ENCODE results near the gene IL17D.
"Not testable (repeated sequence)": the region's sequence is repeated elsewhere in the genome, so short reads cannot be mapped to it uniquely, and the experiment has no call there.

The IL17D gene

GRCh38 chr13:20678606-20679005 is 24.9 kb upstream of the IL17D start:
- not testable (repeated sequence) for H3K9me3 ChIP-seq (ENCODE audit: control insufficient read depth in 1 of 2, low read length in 2 of 2); H3K4me1 ChIP-seq (ENCODE audit: control insufficient read depth in 1 of 2, insufficient read depth in 2 of 2, low read length in 2 of 2); H3K4me3 ChIP-seq (ENCODE audit: low read depth in 1 of 2, low read length in 2 of 2); H3K27ac ChIP-seq (ENCODE audit: low read length); H3K27me3 ChIP-seq (ENCODE audit: low read depth, low read length)
- peaks cover 13 to 22% of the 10 kb centered on the region in 2 donors for H3K36me3 ChIP-seq (ENCODE audit: control insufficient read depth in 1 of 2, insufficient read depth in 2 of 2, low read length in 2 of 2)

GRCh38 chr13:20679879-20680278 is 23.6 kb upstream of the IL17D start:
- Histone ChIP-seq H3K36me3 (ENCODE audit: control insufficient read depth in 1 of 2, insufficient read depth in 2 of 2, low read length in 2 of 2) (peaks cover 13 to 14% of the 10 kb centered on the region in 2 donors), H3K27ac (ENCODE audit: low read length) (no peak overlapping the region), H3K4me3 (ENCODE audit: low read depth in 1 of 2, low read length in 2 of 2) (no peak overlapping the region), H3K27me3 (ENCODE audit: low read depth, low read length) (no peaks in the 10 kb centered on the region), H3K9me3 (ENCODE audit: control insufficient read depth in 1 of 2, low read length in 2 of 2) (no peaks in the 10 kb centered on the region), H3K4me1 (ENCODE audit: control insufficient read depth in 1 of 2, insufficient read depth in 2 of 2, low read length in 2 of 2) (no peaks in the 10 kb centered on the region)

GRCh38 chr13:20680416-20681080 is 23.0 kb upstream of the IL17D start:
- H3K4me3 ChIP-seq (ENCODE audit: low read depth in 1 of 2, low read length in 2 of 2), result no peak overlapping the region
- H3K4me1 ChIP-seq (ENCODE audit: control insufficient read depth in 1 of 2, insufficient read depth in 2 of 2, low read length in 2 of 2), result no peaks in the 10 kb centered on the region
- no peaks in the 10 kb centered on the region for H3K9me3 ChIP-seq (ENCODE audit: control insufficient read depth in 1 of 2, low read length in 2 of 2)
- no peak overlapping the region for H3K27ac ChIP-seq (ENCODE audit: low read length)
- peaks cover 7 to 13% of the 10 kb centered on the region in 2 donors for H3K36me3 ChIP-seq (ENCODE audit: control insufficient read depth in 1 of 2, insufficient read depth in 2 of 2, low read length in 2 of 2)
- H3K27me3 ChIP-seq (ENCODE audit: low read depth, low read length), result no peaks in the 10 kb centered on the region

GRCh38 chr13:20681481-20681880 is 22.0 kb upstream of the IL17D start:
- not testable (repeated sequence) for H3K27ac ChIP-seq (ENCODE audit: low read length); H3K4me1 ChIP-seq (ENCODE audit: control insufficient read depth in 1 of 2, insufficient read depth in 2 of 2, low read length in 2 of 2); H3K27me3 ChIP-seq (ENCODE audit: low read depth, low read length); H3K9me3 ChIP-seq (ENCODE audit: control insufficient read depth in 1 of 2, low read length in 2 of 2); H3K36me3 ChIP-seq (ENCODE audit: control insufficient read depth in 1 of 2, insufficient read depth in 2 of 2, low read length in 2 of 2); H3K4me3 ChIP-seq (ENCODE audit: low read depth in 1 of 2, low read length in 2 of 2)

- peaks cover 0 to 4% of the 10 kb centered on the region in 2 donors for H3K36me3 ChIP-seq (ENCODE audit: control insufficient read depth in 1 of 2, insufficient read depth in 2 of 2, low read length in 2 of 2)
- no peaks in the 10 kb centered on the region for H3K9me3 ChIP-seq (ENCODE audit: control insufficient read depth in 1 of 2, low read length in 2 of 2)
- no peak overlapping the region for H3K27ac ChIP-seq (ENCODE audit: low read length)
Observed at GRCh38 chr13:20682061-20682460, 21.4 kb upstream of the IL17D start.

GRCh38 chr13:20684041-20684440 is 19.5 kb upstream of the IL17D start:
- Histone ChIP-seq H3K27ac (ENCODE audit: low read length) (no peak overlapping the region), H3K36me3 (ENCODE audit: control insufficient read depth in 1 of 2, insufficient read depth in 2 of 2, low read length in 2 of 2) (peaks cover 0 to 4% of the 10 kb centered on the region in 2 donors), H3K27me3 (ENCODE audit: low read depth, low read length) (no peaks in the 10 kb centered on the region), H3K4me3 (ENCODE audit: low read depth in 1 of 2, low read length in 2 of 2) (no peak overlapping the region), H3K9me3 (ENCODE audit: control insufficient read depth in 1 of 2, low read length in 2 of 2) (no peaks in the 10 kb centered on the region), H3K4me1 (ENCODE audit: control insufficient read depth in 1 of 2, insufficient read depth in 2 of 2, low read length in 2 of 2) (no peaks in the 10 kb centered on the region)

More at GRCh38 chr13:20682061-20682460, 21.4 kb upstream of the IL17D start:
- Histone ChIP-seq H3K4me1 (ENCODE audit: control insufficient read depth in 1 of 2, insufficient read depth in 2 of 2, low read length in 2 of 2) (no peaks in the 10 kb centered on the region), H3K4me3 (ENCODE audit: low read depth in 1 of 2, low read length in 2 of 2) (no peak overlapping the region), H3K27me3 (ENCODE audit: low read depth, low read length) (no peaks in the 10 kb centered on the region)

GRCh38 chr13:20684546-20684945 is 19.0 kb upstream of the IL17D start:
- H3K4me3 ChIP-seq (ENCODE audit: low read depth in 1 of 2, low read length in 2 of 2), result no peak overlapping the region
- H3K9me3 ChIP-seq (ENCODE audit: control insufficient read depth in 1 of 2, low read length in 2 of 2), result no peaks in the 10 kb centered on the region
- no peaks in the 10 kb centered on the region for H3K27me3 ChIP-seq (ENCODE audit: low read depth, low read length)
- H3K36me3 ChIP-seq (ENCODE audit: control insufficient read depth in 1 of 2, insufficient read depth in 2 of 2, low read length in 2 of 2), result peaks cover 0 to 4% of the 10 kb centered on the region in 2 donors
- H3K4me1 ChIP-seq (ENCODE audit: control insufficient read depth in 1 of 2, insufficient read depth in 2 of 2, low read length in 2 of 2), result no peaks in the 10 kb centered on the region
- no peak overlapping the region for H3K27ac ChIP-seq (ENCODE audit: low read length)

GRCh38 chr13:20685092-20685491 is 18.4 kb upstream of the IL17D start:
- Histone ChIP-seq H3K4me1 (ENCODE audit: control insufficient read depth in 1 of 2, insufficient read depth in 2 of 2, low read length in 2 of 2) (no peaks in the 10 kb centered on the region), H3K36me3 (ENCODE audit: control insufficient read depth in 1 of 2, insufficient read depth in 2 of 2, low read length in 2 of 2) (no peaks in the 10 kb centered on the region), H3K27me3 (ENCODE audit: low read depth, low read length) (no peaks in the 10 kb centered on the region), H3K4me3 (ENCODE audit: low read depth in 1 of 2, low read length in 2 of 2) (no peak overlapping the region), H3K27ac (ENCODE audit: low read length) (no peak overlapping the region), H3K9me3 (ENCODE audit: control insufficient read depth in 1 of 2, low read length in 2 of 2) (no peaks in the 10 kb centered on the region)

GRCh38 chr13:20686167-20686566 is 17.3 kb upstream of the IL17D start:
- Histone ChIP-seq H3K36me3 (ENCODE audit: control insufficient read depth in 1 of 2, insufficient read depth in 2 of 2, low read length in 2 of 2) (peaks cover 0 to 6% of the 10 kb centered on the region in 2 donors), H3K9me3 (ENCODE audit: control insufficient read depth in 1 of 2, low read length in 2 of 2) (no peaks in the 10 kb centered on the region), H3K4me3 (ENCODE audit: low read depth in 1 of 2, low read length in 2 of 2) (no peak overlapping the region), H3K27me3 (ENCODE audit: low read depth, low read length) (no peaks in the 10 kb centered on the region), H3K27ac (ENCODE audit: low read length) (no peak overlapping the region), H3K4me1 (ENCODE audit: control insufficient read depth in 1 of 2, insufficient read depth in 2 of 2, low read length in 2 of 2) (no peaks in the 10 kb centered on the region)

GRCh38 chr13:20686863-20687579 is 16.5 kb upstream of the IL17D start:
- Histone ChIP-seq H3K36me3 (ENCODE audit: control insufficient read depth in 1 of 2, insufficient read depth in 2 of 2, low read length in 2 of 2) (peaks cover 7 to 14% of the 10 kb centered on the region in 2 donors), H3K27ac (ENCODE audit: low read length) (no peak overlapping the region), H3K27me3 (ENCODE audit: low read depth, low read length) (no peaks in the 10 kb centered on the region), H3K4me1 (ENCODE audit: control insufficient read depth in 1 of 2, insufficient read depth in 2 of 2, low read length in 2 of 2) (no peaks in the 10 kb centered on the region), H3K4me3 (ENCODE audit: low read depth in 1 of 2, low read length in 2 of 2) (no peak overlapping the region), H3K9me3 (ENCODE audit: control insufficient read depth in 1 of 2, low read length in 2 of 2) (no peaks in the 10 kb centered on the region)

- Histone ChIP-seq H3K4me3 (ENCODE audit: low read depth in 1 of 2, low read length in 2 of 2) (no peak overlapping the region), H3K36me3 (ENCODE audit: control insufficient read depth in 1 of 2, insufficient read depth in 2 of 2, low read length in 2 of 2) (peaks cover 7 to 14% of the 10 kb centered on the region in 2 donors), H3K27ac (ENCODE audit: low read length) (no peak overlapping the region)
Observed at GRCh38 chr13:20689291-20689690, 14.2 kb upstream of the IL17D start.

More at GRCh38 chr13:20689291-20689690, 14.2 kb upstream of the IL17D start:
- Histone ChIP-seq H3K9me3 (ENCODE audit: control insufficient read depth in 1 of 2, low read length in 2 of 2) (no peaks in the 10 kb centered on the region), H3K4me1 (ENCODE audit: control insufficient read depth in 1 of 2, insufficient read depth in 2 of 2, low read length in 2 of 2) (no peaks in the 10 kb centered on the region), H3K27me3 (ENCODE audit: low read depth, low read length) (no peaks in the 10 kb centered on the region)
